ENCODE results near the gene ITGB5.

ITGB5 gene

DNA sequence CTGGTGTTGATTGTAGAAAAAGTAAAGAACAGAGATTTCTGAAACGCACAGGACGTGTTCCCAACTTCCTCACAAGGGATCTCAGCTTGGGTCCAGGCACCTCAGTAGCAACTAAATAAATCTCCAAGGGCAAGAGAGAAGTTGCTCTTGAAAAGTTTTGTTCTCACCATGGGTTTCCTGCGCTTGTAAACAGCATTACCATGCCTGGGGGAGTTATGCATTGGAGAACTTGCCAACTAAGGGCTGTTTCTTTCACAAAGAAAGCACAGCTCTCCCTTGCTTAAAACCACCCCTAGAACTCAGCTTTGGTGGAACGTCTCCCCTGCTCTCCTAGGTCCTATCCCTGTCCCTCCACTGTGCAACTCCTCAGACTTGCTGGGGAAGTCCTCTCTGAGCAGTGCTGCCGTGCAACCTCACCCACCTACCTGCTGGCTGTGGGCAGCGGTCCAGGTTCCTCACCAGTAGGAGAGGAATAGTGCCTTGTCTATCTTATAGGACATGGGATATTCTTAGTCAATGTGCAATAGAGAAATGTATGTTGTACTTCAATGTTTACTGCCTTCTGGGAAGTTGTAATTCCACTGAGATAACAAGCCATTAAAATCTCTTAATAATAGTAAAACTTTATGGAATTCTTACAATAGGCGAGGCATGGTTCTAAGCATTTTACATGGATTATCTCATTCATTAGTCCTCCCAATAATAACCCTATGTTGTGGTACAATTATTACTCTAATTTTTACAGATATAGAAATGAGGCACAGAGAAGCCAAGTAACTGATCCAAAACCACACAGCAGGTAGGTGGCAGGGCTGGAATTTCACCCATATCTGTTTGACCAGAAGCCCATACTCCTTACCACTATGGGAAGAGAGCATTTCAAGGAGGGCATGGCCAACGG is 105.4 kb downstream of the ITGB5 start:
- H3K4me3 ChIP-seq (ENCODE audit: low read length) = no peak overlapping the region
- no peak for DNase-seq (ENCODE audit: low read depth)
- TF ChIP-seq, protein P1, sequence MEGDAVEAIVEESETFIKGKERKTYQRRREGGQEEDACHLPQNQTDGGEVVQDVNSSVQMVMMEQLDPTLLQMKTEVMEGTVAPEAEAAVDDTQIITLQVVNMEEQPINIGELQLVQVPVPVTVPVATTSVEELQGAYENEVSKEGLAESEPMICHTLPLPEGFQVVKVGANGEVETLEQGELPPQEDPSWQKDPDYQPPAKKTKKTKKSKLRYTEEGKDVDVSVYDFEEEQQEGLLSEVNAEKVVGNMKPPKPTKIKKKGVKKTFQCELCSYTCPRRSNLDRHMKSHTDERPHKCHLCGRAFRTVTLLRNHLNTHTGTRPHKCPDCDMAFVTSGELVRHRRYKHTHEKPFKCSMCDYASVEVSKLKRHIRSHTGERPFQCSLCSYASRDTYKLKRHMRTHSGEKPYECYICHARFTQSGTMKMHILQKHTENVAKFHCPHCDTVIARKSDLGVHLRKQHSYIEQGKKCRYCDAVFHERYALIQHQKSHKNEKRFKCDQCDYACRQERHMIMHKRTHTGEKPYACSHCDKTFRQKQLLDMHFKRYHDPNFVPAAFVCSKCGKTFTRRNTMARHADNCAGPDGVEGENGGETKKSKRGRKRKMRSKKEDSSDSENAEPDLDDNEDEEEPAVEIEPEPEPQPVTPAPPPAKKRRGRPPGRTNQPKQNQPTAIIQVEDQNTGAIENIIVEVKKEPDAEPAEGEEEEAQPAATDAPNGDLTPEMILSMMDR (IDR thresholded peaks at IDR 0.05; ENCODE audit: insufficient read depth, low read depth, low read length, missing control alignments) = no peak

DNA sequence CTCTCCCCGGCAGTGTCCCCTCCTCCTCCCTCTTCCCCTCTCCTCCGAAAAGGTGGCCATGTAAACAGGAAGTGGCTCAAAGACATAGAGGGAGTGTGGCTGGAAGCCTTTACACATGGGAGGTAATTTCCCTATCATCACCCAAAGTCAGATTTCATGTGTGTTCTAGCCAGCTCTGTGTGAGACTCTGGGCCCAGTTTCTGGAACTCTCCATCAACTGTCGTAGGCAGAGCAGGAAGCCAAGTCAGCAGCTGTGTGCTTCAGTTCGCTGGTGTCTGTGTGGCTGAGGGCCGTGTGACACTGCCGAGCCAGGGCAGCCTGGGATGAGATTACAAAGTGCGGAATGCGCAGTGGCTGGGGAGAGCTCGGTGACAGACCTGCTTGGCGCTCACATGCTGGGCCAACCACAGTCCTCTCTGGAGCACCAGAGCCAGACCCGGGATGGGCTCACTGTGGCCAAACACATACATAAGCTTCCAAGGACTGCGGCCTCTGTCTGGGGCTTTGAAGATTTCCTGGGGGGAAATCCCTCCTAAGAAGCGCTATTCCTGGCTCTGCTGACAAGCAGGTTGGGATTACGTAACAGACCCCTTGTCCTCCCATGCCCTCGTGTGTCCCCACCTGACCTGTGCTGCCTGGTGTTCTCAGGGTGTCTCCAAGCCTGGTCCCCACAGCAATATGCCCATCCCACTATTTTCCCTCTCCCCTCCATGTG is 106.2 kb downstream of the ITGB5 start:
- TF ChIP-seq, protein P1 (IDR thresholded peaks at IDR 0.05; ENCODE audit: insufficient read depth, low read depth, low read length, missing control alignments) = no peak
- no peak overlapping the region for H3K4me3 ChIP-seq (ENCODE audit: low read length)
- no peak for DNase-seq (ENCODE audit: low read depth)

DNA sequence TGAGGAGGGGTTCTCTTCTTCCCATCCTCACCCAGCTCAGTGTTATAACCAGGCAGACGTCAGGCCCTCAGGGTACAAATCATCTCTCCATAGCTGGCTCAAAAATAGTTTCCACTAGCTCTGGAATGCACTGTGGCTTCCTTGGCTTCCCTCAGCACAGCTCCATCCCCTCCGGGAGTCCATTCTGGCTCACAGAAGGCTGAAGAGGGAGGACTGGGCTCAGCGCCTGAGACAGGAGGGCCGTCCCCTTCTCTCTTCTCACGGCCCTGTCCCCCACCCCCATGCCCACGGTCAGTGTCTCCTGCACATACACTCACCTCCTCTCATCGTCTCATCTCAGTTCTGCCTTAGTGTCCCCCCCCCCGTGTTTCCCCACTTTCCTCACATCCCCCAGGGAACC is 106.8 kb downstream of the ITGB5 start:
- DNase-seq (ENCODE audit: low read depth) = no peak
- H3K4me3 ChIP-seq (ENCODE audit: low read length) = no peak overlapping the region
- TF ChIP-seq, protein P1 (IDR thresholded peaks at IDR 0.05; ENCODE audit: insufficient read depth, low read depth, low read length, missing control alignments) = no peak

DNA sequence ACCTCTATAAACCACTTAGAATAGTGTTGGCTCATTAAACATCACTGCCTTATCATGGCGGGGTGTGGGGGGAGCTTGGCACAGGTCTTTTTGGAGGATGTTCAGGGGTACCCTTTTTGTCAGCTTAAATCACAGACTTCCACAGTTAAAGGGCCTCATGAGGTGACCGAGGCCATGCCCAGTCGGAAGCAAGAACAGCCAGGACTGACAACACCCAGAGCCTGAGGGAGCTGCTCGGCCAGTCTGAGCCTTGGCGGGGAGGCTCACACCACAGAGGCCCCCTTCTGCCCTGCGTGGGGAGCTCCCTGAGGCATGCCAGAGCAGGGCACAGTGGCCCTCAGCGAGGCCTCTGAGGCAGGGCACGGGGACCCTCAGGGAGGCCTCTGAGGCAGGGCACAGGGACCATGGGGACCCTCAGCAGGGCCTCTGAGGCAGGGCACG is 107.4 kb downstream of the ITGB5 start:
- no peak for DNase-seq (ENCODE audit: low read depth)
- no peak overlapping the region for H3K4me3 ChIP-seq (ENCODE audit: low read length)
- TF ChIP-seq, protein P1 (IDR thresholded peaks at IDR 0.05; ENCODE audit: insufficient read depth, low read depth, low read length, missing control alignments) = no peak

DNA sequence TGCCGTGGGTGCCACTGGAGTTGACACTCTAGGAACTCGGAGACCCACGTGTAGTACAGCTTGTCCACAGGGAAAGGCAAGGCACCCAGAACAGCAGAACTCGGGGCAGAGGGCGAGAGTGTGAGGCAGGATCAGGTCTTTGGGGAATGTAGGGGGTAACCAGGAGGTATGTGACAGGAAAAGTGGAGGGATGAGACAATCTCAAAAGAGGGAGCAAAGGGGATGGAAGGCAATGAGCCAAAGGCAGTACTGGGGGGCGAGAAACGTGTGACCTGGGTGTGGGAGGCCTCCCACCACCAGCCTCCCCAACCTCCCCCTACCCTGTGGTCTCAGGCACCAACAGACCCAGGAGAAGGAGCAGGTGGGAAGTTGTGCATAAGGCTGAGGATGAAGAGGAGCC is 108.0 kb downstream of the ITGB5 start:
- no peak for DNase-seq (ENCODE audit: low read depth)
- TF ChIP-seq, protein P1 (IDR thresholded peaks at IDR 0.05; ENCODE audit: insufficient read depth, low read depth, low read length, missing control alignments) = no peak
- no peak overlapping the region for H3K4me3 ChIP-seq (ENCODE audit: low read length)

DNA sequence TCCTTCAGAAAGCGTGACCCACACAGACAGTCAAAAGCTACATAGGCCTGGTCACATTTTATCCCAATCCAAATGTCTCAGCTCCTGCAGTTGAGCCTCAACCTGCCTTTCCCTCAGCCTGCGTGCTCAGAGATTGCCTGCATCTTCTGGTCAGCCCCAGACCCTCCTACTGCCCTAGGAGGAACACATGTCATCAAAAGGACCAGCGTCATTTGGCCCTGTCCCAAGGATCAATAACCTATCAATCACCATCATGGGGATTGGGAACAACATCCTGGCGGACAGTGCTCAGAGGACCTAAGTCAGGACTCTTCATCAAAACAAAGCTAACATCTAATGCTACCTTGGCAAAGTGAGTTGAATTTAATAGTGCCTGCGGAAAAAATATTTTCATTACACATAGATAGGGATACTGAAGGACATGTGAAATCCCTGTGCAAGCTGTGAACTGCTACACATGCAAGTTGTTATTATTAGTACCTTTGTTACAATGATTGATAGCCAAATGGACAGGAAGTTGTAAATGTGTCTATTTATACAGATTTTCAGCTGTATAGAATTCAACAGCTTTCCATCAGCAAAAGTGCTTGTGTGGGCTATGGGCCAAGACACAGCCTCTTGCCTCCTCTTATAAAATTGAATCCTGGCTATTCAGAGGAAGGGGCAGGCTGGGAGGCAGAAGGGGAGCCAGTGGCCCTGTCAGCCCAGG is 109.2 kb downstream of the ITGB5 start:
- TF ChIP-seq, protein P1 (IDR thresholded peaks at IDR 0.05; ENCODE audit: insufficient read depth, low read depth, low read length, missing control alignments) = no peak
- no peak for DNase-seq (ENCODE audit: low read depth)
- H3K4me3 ChIP-seq (ENCODE audit: low read length) = no peak overlapping the region

All from epithelial cell of esophagus (primary cell).